ENCODE results near the gene HSP90AB1.

Gene HSP90AB1

DNA sequence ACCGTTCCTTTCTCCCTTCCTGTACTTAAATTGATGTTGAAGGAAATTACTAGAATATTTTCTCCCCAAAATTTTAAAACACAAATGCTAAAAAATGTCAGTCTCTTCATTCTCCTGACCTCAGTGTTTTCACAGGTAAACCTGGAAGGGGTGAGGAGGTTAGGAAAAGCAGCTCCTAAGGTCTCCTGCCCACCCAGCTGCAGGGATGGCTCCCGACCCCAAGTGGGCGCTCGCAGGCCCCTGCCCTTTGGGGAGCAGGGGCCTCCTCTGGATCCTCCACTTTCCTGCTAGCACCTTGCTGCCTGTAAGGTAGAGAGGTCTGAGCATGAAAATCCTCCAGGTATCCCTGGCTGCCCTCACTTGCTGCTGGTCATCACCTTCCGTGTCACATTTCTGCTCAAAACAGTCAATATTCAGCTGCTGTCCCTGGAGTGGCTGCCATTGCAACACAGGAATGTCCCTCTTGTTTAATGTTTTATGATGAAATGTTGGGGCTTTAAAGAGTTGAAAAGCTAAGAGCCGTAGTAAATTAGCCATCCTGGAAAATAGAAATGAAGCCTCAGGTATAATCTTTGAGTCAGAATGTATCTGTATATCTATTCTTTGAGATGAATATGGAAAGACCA, 10.9 kb upstream of the HSP90AB1 start:
- no peak for DNase-seq

DNA sequence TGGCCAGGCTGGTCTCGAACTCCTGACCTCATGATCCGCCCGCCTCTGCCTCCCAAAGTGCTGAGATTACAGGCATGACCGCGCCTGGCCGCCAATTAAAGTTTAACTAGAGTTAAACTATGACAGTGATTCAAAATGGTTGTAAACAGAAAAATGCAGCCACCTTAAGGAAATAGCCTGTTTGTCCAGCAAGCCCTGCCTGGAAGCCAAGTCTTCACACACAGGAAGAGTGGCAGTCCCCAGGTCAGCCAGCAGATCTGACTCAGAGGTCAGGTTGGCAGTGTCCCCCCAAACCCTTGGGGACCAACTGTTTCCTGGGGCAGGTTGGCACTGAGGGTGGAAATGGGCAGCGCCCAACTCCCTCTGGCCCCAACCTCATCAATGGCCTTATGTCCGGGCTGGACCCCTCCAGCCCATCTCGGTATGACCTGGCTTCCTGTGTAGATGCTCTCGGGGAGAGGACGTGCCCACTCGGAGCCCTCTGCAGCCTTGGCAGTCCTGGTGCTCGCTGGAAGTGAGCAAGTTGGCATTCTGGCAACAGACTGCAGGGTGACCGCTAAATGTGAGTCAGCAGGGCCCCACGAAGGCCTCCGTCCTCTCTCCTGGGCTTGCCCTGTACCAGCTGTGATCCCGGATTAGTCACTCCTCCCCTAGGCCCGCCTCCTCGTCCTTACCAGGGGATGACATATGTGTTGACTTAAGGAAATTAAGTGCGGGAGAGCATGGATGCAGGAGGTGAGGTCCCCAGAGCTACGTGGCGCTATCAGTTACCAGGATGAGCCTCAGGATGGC, 9.7 kb upstream of the HSP90AB1 start:
- DNase-seq: peak; percentile 79

DNA sequence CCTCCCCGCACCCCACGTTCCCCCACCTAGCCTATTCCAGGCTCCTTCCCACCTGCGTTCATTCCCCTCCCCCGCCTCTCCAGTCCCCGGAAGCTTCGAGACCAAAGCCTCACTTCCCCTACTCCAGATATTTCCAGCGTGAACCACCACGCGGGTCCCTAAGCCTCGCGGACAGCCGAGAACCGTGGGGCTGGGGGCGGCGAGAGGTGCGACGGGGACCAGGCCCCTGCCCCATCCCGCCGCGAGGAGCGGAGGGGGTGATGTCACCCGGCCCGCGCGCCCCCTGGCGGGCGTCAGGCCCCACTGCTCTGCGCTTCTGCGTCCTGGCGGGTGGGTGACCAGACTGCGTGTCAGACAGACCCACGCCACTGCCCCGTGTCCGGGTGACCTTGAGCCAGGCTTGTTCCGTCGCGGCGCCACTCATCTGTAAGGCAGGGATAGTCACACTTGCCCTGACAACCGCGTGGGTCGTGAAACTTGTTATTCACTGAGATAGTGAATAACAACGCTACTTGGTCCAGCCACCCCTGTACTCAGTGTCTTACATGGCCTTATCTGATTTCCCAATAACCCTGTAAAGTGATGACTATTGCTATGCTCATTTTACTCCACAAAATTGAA, 9.0 kb upstream of the HSP90AB1 start:
- DNase-seq: peak; percentile 90

DNA sequence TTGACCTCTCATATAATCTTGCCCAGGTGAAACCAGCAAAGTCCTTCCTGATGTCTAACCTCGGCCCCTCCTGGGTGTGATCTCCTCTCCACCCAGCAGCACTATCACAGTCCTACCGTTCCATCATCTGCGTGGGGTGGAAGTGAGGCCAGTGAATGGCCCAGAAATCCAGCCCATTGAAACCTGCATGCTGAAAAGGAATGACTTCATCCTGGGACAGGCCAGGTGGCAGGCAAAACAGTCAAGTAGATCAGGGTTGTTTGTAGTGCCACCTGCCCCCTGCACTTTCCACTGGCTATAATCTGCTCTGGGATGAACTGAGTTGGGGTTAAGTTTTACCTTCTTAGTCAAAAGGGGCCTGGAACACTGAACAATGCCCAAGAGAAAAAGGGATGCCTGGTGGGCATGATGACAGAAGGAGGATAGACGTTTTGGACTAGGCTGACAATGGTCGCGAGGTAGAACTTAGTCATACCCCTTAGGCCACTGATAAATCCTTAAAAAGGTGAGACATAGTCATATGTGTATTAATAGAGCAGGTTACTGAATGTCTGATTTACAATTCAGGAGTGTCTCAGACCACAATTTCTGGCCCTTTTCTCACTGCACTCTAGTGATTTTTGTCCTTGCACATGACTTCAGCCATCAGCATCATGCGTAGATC, 8.1 kb upstream of the HSP90AB1 start:
- DNase-seq: no peak

DNA sequence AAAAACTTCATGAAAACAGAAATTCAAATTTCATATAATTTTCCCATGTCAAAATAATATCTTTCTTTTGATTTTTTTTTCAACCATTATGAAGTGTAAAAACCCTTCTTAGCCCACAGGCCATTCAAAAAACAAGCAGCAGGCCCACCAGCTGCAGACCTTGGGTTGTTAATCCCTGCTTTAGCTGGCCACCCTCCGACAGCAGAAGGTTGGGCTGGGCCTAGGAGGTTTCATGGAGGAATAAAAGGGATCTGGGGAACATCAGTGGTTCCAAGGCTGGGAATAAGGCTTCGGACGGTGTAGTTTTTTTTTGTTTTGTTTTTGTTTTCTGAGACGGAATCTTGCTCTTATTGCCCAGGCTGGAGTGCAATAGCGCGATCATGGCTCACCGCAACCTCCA, 3.6 kb upstream of the HSP90AB1 start:
- no peak for DNase-seq

DNA sequence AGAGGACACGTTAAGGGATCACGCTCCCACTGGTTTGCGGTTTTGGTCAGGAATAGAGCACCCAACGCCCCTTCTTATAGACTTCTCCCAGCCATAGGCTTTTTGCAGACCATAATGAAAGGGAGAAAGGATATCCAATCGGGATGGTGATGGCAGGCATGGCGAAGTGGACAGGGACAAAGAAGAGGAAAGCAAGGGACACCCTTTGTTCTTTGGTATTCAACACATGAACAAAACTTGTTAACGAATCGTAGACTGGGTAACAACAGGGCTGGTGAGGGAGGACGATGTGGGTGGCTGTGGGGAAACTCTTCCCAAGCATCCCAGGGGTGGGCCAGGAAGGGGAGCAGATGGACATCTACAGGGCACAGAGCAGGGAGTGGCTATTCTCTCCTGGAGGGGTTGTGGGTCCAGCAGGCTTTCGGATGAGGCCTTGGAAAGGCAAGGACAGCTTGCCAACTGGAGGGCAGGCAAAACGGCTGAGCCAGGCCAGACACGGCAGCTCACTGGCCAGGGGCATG, 1.4 kb upstream of the HSP90AB1 start:
- peak; percentile 68 for DNase-seq

DNA sequence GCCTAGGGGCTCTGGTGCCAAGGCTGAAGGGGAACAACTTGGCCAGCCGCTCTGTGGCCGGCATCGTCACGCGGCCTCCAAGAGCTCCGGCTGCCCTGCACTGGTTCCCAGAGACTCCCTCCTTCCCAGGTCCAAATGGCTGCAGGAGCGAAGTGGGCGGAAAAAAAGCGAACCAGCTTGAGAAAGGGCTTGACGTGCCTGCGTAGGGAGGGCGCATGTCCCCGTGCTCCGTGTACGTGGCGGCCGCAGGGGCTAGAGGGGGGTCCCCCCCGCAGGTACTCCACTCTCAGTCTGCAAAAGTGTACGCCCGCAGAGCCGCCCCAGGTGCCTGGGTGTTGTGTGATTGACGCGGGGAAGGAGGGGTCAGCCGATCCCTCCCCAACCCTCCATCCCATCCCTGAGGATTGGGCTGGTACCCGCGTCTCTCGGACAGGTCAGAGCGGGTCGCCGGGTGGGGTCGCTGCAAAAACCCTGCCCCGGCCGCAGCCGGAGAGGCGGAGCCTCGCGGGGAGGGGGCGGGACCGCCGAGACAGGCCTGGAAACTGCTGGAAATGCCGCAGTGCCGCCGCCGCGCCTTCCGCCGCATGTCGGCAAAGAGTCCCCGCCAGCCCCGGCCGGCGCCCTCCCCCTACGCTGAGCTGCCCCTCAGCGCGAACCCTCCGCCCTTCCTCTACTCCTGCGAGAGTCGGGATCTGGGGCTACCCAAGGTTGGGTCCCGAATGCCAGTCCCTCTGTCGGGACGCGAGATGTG, 814 bp upstream of the HSP90AB1 start:
- peak; percentile 94 for DNase-seq

DNA sequence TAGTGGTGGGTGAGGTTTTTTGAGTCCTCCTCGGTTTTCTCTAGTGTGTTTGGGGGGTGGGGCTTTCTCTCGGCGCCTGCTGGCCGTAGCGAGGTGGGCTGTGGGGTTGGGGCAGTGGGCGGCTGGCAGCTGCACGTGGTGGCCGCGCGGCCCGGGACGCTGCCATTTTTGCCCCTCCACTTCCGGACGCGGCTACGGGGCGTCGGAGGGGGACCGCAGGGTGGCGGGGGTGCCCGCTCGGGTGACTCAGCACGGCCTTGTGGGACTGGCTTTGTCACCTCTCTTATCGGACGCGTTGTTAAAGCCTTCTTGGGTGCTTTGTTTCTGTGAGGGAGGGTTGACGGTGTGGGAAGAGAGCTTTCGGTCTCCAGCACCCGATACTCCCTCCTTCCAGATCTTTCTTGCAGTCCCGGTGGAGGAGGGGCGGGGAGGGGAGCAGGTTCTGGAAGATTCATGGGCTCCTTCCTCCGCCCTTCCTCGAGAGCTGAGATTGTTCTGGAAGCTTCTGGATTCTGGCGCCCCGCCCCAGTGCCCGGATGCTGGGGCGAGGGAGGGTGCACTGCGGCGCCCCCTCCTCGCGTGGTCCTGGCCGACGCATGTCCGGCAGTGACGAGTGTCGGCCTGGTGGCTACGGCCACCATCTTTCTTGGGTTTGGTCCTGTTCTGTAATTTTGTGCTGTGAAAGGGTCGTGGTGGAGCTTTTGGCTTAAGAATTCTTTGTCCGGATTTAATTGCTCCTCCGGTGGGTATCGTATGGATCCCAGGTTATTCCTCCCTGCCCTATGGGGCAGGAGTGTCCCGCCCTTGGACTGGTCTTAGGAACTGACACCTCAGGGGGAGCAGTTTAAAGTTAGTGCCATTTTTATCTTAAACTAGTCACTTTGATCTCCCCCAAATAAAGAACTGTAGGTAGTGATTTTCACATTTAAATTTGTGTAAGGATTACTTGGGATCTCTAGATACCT, 719 bp downstream of the HSP90AB1 start:
- peak; percentile 78 for DNase-seq

DNA sequence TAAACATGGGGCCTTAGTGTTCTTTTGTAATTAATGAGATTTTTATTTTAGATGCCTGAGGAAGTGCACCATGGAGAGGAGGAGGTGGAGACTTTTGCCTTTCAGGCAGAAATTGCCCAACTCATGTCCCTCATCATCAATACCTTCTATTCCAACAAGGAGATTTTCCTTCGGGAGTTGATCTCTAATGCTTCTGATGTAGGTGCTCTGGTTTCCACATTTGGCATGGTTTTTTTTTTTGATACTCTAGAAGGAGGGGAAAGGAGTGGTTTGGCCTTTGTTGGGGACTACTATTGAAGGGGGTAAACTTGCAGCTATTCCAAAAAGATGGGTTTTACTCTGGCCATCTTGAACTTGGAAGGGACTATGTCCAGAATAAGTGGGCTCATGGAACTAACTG, 1.7 kb downstream of the HSP90AB1 start:
- DNase-seq: no peak

DNA sequence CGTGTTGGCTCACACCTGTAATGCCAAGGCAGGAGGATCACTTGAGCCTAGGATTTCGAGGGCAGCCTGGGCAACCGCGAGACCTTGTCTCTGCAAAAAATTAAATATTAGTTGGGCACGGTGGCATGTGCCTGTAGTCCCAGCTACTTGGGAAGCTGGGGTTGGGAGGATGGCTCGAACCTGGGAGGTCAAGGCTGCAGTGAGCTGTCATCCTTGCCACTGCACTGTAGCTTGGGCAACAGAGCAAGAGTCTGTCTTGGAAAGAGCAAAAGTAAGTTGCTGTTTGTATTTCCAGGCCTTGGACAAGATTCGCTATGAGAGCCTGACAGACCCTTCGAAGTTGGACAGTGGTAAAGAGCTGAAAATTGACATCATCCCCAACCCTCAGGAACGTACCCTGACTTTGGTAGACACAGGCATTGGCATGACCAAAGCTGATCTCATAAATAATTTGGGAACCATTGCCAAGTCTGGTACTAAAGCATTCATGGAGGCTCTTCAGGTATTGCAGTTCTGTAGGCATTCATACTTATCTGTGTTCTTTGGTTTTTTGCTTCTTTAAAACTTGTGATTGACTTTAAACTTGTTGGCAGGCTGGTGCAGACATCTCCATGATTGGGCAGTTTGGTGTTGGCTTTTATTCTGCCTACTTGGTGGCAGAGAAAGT, 2.3 kb downstream of the HSP90AB1 start:
- no peak for DNase-seq

DNA sequence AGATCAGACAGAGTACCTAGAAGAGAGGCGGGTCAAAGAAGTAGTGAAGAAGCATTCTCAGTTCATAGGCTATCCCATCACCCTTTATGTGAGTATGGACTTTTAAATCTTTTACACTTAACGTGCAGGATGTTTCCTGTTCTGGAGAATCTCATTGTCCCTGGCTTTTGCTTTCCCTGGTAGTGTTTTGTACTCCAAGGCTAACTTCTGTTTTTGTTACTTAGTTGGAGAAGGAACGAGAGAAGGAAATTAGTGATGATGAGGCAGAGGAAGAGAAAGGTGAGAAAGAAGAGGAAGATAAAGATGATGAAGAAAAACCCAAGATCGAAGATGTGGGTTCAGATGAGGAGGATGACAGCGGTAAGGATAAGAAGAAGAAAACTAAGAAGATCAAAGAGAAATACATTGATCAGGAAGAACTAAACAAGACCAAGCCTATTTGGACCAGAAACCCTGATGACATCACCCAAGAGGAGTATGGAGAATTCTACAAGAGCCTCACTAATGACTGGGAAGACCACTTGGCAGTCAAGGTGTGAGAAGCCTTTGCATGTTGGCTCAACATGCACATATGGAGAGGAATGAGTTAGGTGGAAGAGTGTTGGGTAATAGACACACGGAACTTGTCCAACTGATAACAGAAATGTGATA, 3.3 kb downstream of the HSP90AB1 start:
- DNase-seq: no peak

DNA sequence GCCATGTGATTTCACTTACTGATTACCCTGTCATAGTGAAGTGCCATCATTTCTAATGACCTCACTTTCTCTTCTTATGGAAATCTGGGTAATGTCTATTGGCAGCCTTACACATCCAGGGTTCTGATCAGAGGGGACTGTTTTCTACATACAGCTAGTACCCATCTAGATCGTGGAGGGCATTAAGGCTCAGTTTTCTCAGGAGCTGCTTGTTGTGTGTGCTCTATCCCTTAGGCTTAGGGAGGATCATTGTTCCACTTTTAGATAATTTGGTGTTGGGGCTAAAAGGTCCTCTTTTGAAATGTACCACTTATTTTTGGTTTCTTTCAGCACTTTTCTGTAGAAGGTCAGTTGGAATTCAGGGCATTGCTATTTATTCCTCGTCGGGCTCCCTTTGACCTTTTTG, 3.8 kb downstream of the HSP90AB1 start:
- no peak for DNase-seq

DNA sequence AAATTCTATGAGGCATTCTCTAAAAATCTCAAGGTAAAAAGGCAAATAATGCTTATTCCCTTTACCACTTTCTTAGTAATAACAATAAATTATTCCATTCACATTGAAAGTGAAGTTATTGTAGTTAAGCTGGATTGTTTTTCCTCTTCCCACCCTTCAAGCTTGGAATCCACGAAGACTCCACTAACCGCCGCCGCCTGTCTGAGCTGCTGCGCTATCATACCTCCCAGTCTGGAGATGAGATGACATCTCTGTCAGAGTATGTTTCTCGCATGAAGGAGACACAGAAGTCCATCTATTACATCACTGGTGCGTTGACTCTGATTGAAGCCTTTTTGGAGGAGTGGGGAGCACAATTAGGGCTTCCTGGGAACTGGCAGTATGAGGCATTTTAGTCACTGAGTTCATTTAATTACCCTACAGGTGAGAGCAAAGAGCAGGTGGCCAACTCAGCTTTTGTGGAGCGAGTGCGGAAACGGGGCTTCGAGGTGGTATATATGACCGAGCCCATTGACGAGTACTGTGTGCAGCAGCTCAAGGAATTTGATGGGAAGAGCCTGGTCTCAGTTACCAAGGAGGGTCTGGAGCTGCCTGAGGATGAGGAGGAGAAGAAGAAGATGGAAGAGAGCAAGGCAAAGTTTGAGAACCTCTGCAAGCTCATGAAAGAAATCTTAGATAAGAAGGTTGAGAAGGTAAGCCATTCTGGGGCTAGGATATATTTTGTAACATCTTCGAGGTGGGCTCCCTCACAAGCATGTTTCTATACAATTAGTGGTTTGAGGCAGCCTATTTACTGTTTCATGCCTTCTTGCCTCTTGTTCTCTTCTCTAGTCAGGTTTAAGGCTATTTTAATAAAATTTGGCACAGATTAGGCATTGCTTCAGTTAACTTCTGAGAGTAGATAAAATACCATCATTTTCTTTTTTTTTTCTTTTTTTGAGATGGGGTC, 4.9 kb downstream of the HSP90AB1 start:
- DNase-seq: no peak

DNA sequence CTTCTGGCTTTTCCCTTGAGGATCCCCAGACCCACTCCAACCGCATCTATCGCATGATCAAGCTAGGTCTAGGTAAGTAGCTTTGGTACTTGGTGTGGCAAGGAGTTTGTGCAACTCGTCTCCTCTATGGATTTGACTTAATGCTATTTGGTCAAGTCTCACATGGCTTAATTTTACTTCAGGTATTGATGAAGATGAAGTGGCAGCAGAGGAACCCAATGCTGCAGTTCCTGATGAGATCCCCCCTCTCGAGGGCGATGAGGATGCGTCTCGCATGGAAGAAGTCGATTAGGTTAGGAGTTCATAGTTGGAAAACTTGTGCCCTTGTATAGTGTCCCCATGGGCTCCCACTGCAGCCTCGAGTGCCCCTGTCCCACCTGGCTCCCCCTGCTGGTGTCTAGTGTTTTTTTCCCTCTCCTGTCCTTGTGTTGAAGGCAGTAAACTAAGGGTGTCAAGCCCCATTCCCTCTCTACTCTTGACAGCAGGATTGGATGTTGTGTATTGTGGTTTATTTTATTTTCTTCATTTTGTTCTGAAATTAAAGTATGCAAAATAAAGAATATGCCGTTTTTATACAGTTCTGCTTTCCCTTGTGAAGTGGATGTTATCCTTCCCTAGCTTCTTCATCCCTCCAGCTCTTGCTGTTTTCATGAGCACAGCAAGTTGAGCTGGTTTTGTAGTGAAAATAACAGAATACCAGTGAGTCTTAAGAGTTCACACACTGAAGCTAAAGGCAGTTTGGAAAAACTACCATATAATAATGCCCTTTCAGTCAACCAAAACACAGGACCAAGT, 6.6 kb downstream of the HSP90AB1 start:
- no peak for DNase-seq

DNA sequence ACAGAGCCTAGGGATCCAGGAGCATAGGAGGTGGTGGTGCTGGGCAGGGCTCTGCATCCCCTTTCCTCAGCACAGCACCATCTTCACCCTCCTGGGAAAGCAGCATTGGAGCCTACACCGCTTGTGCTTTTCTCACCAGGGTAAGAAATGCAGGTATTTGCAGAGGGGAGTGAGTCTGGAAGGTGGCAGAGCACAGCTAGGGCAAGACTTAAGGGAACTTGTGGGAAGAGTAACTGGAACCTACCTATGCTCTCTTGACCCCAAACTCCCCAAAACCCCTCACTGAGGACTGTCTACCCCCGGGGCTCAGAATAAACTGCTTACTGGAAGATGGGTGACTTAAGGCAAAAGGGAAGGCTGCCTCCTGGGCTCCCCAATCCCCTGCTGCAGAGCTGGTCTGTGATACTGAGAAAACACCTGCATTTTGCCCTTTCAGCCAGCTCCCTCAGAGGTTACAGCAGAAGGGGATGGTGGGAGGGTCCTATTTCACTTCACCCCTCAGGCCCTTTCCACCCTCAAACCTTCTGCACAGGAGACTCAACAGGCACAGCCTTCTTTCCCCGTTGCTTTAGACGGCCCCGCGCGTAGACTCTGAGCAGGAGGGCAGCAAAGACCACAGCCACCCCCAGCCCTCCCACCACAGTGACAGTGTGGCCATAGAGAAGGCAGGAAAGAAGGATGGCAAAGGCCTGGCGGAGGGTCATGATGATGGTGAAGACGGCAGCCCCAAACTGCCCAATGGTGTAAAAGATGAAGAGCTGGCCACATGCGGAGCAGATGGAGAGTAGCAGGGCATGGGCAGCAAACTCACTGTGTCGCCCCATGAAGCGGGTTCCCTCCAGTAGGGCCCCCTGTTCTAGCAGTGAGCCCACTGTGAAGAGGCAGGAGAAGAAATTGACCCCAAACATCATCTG, 7.5 kb downstream of the HSP90AB1 start:
- no peak for DNase-seq

DNA sequence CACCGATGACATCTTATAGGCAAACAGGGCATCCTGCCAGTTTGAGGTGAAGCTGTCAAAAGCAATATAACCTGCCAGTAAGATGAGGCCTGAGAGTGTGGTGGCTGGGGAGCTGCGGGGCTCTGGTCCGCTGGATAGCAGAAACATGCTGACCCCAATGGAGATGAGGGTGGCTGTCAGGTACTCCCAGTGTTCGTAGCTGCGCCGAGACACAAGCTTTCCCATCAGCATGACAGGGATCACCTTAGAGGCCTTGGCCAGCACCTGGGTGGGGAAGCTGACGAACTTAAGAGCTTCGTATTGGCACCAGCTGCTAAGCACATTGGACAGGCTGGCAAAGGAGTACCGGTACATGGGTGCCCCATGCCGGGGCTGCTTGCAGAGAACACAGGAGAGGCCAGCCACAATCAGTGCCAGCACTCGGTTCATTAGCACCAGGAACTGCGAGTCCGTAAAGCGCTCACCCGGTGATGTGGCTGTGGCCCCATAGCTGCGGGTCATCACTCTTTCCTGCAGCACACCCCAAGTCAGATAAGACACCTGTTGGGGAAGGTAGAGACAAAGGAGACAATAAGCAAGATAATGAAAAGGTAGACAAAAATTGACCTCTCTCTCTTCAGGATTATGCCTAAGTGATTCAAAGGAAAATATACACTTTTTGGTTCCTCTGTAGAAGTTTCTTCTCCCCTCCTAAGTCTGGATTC, 8.4 kb downstream of the HSP90AB1 start:
- DNase-seq: no peak
